ENCODE results near the gene HTT. TPM values are rescaled to one million over a fixed set of nuclear protein-coding genes. Genes with fewer than 3 reads are reported as not detected.

Gene HTT
- total RNA-seq, 1 experiment from 2014 or later = 37.4 TPM

- intact Hi-C loops (cut with micrococcal nuclease) = no loop called here
- ATAC-seq (no peak), DNase-seq (ENCODE audit: low read depth, low spot score) (no peak)
- no peaks in the 10 kb centered on the region for H3K79me2 ChIP-seq (ENCODE audit: insufficient read depth, low read length)
- ChIA-PET CTCF (no interaction called here), RAD21 (ENCODE audit: low non-redundant PET in 1 of 2, low total read pairs in 2 of 2, uncharacterized antibody in 2 of 2, unreplicated experiment in 2 of 2) (no interaction called here), POLR2A (no interaction called here)
- no peak overlapping the region for H3K9ac ChIP-seq (ENCODE audit: low read length)
- no peak overlapping the region for H3K4me3 ChIP-seq (replicated peaks in 1 of 2; ENCODE audit: low read depth in 1 of 2, low read length in 2 of 2)
- no TSS peak for BruUV-seq (replicated peaks)
- no peaks in the 10 kb centered on the region for H3K9me3 ChIP-seq (ENCODE audit: control insufficient read depth in 1 of 2, insufficient read depth in 1 of 2, low read depth in 1 of 2, low read length in 2 of 2)
- no peaks in the 10 kb centered on the region for H3K9me2 ChIP-seq (ENCODE audit: insufficient read depth)
- no peaks in the 10 kb centered on the region for H4K20me1 ChIP-seq (ENCODE audit: insufficient read depth)
- H3K36me3 ChIP-seq (ENCODE audit: control insufficient read depth in 1 of 2, insufficient read depth in 2 of 2, low read length in 2 of 2) = no peaks in the 10 kb centered on the region
- H3K4me1 ChIP-seq (ENCODE audit: control insufficient read depth in 1 of 2, insufficient read depth in 2 of 2, low read length in 2 of 2) = peaks cover 0 to 10% of the 10 kb centered on the region in 2 experiments; a peak in 2 of 4 replicates
- H3K27ac ChIP-seq (ENCODE audit: low read depth, low read length) = no peak overlapping the region
- TF ChIP-seq POLR2A (IDR thresholded peaks at IDR 0.05; ENCODE audit: borderline replicate concordance, extremely low read depth, insufficient read depth, insufficient read length) = no peak
- no peak for TF ChIP-seq EZH2 (IDR thresholded peaks at IDR 0.05)
- no peak for TF ChIP-seq POLR2AphosphoS5 (IDR thresholded peaks at IDR 0.05; ENCODE audit: low read depth, low read length)
- TF ChIP-seq RAD21 (IDR thresholded peaks at IDR 0.05; ENCODE audit: low read depth) = no peak
- TF ChIP-seq REST (IDR thresholded peaks at IDR 0.05; ENCODE audit: low read depth) = no peak
- no peak for TF ChIP-seq SP1 (IDR thresholded peaks at IDR 0.05; ENCODE audit: low read depth)
- TF ChIP-seq ZNF274 (IDR thresholded peaks at IDR 0.05; ENCODE audit: low read depth, low read length) = no peak
- TF ChIP-seq MAX (IDR thresholded peaks at IDR 0.05) = no peak
- no peak for TF ChIP-seq JUND (IDR thresholded peaks at IDR 0.05)
- TF ChIP-seq EGR1 (IDR thresholded peaks at IDR 0.05; ENCODE audit: low read depth) = no peak
- TF ChIP-seq CEBPB (IDR thresholded peaks at IDR 0.05; ENCODE audit: low read depth) = no peak
- no peak for TF ChIP-seq ATF3 (IDR thresholded peaks at IDR 0.05)
- no peak for TF ChIP-seq SRF (IDR thresholded peaks at IDR 0.05; ENCODE audit: low read depth)
- TF ChIP-seq CTCF (IDR thresholded peaks at IDR 0.05 in 2 of 3, conservative IDR thresholded peaks at IDR 0.05 in 1 of 3; ENCODE audit: borderline replicate concordance in 1 of 3, insufficient read depth in 1 of 3, low read depth in 2 of 3, low read length in 2 of 3) = no peak
- no peak for TF ChIP-seq CBX3 (IDR thresholded peaks at IDR 0.05; ENCODE audit: low read depth)
- H2AFZ ChIP-seq (ENCODE audit: low read depth, low read length, poor library complexity, severe bottlenecking) = no peak overlapping the region
- H3K27me3 ChIP-seq (ENCODE audit: insufficient read depth, low read length) = no peaks in the 10 kb centered on the region
- no peak overlapping the region for H3K4me2 ChIP-seq (ENCODE audit: low read length)
Observed at GRCh38 chr4:3041192-3042142, 33.0 kb upstream of the HTT start.
